GM12873 (cell line): ENCODE measurements around the gene CAMTA1.

ENCODE experiments used
- CTCF ChIP-seq: IDR thresholded peaks from 2 replicates; pipeline ENCODE4 v1.5.1; 2012; ENCODE audit warnings: low read depth, mild to moderate bottlenecking, moderate library complexity, low read length, control low read depth; ENCODE audit not compliant: insufficient read depth; ENCODE audit errors: missing control alignments

CAMTA1 gene

GRCh38 chr1:7501723-7502603 lies 716.7 kb downstream of the CAMTA1 start:
- TF ChIP-seq CTCF = no peak

GRCh38 chr1:7503691-7504437 lies 718.6 kb downstream of the CAMTA1 start:
- TF ChIP-seq CTCF = no peak

- no peak for TF ChIP-seq CTCF
Measured at GRCh38 chr1:7504438-7504720, 719.1 kb downstream of the CAMTA1 start.

GRCh38 chr1:7505094-7505770 lies 720.0 kb downstream of the CAMTA1 start:
- no peak for TF ChIP-seq CTCF

GRCh38 chr1:7505771-7506453 lies 720.7 kb downstream of the CAMTA1 start:
- no peak for TF ChIP-seq CTCF

- no peak for TF ChIP-seq CTCF
Measured at GRCh38 chr1:7506454-7507284, 721.4 kb downstream of the CAMTA1 start.
